ENCODE data around the gene PGS1.
A peak's percentile ranks its signal among the peaks of the same experiment; 100 is the strongest.
"Not testable (repeated sequence)": the region's sequence is repeated elsewhere in the genome, so short reads cannot be mapped to it uniquely, and the experiment has no call there.

PGS1 gene

DNA sequence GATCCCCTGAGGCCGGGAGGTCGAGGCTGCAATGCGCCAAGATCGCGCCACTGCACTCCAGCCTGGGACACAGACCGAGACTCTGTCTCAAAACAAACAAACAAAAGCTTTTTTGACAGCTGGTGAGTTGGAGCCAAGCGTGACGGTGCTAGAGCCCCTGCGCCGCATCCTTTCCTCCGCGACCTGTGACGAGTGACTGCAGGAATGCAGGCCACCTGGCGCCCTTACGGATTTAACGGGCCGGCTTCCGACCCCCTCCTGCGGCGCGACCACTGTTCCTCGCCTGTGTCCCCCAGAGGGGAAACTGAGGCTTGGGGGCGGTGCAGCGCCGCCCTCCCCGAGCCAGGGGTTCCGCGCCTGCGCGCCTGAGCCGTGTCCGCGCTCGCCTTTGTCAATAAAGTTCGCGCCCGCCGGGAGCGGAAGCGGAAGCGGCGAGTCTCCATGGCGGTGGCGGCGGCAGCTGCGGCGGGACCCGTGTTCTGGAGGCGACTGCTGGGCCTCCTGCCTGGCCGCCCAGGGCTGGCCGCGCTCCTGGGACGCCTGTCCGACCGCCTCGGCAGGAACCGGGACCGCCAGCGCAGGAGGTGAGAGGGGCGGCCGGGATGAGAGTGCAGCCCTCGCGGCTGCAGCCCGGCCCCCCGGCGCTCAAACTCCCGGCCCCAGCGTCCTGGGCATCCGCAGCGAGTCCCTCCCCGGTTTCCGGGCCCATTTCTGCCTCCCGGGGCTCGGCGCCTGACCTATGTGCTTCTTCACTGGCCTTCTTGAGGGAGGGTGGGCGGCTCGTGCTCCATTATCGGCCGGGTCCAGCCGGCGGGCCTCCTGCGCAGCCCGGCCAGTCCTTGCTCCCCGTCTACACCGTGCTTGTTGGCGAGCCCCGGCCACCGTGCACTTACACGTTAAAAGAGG is at the start of gene PGS1:
PGS1 (plus strand) TSS at position 425 of the 906 bp plus-strand sequence; CDS start at position 442, 17 bp downstream.
- peak within 1 kb of the TSS; percentile 94 for H3K27ac ChIP-seq
- no peak for DNase-seq (ENCODE audit: low read depth, low spot score)

GRCh38 chr17:78329263-78330059 is 49.0 kb upstream of the PGS1 start:
- peak overlapping the region; percentile 50 for H3K27ac ChIP-seq
- no peak for DNase-seq (ENCODE audit: low read depth, low spot score)

- no peak for DNase-seq (ENCODE audit: low read depth, low spot score)
- H3K27ac ChIP-seq = no peak overlapping the region
Observed at GRCh38 chr17:78330570-78331224, 47.8 kb upstream of the PGS1 start.

- DNase-seq (ENCODE audit: low read depth, low spot score); H3K27ac ChIP-seq: not testable (repeated sequence)
Observed at GRCh38 chr17:78331355-78331754, 47.1 kb upstream of the PGS1 start.

- DNase-seq (ENCODE audit: low read depth, low spot score) = no peak
- no peak overlapping the region for H3K27ac ChIP-seq
Observed at GRCh38 chr17:78332991-78333390, 45.5 kb upstream of the PGS1 start.

DNA sequence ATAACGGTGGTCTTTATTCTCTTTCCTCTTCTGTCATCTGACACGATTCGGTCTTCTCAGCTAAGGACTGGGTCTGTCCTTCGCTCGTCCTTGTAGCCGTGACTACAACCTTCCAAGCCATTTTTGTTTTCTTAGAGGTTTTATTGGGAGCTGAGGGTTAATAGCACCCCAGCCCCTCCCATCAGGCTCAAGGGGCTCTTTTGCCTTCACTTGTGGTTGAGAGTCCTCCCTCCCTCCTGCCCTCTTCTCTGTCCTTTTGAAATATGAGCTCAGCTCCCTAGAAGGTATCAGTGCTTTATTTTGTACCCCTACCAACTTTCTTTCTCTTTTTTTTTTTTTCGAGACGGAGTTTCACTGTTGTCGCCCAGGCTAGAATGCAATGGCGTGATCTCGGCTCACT is 43.2 kb upstream of the PGS1 start:
- DNase-seq (ENCODE audit: low read depth, low spot score) = no peak
- peak overlapping the region; percentile 70 for H3K27ac ChIP-seq

GRCh38 chr17:78337244-78338109 is 41.0 kb upstream of the PGS1 start:
- no peak for DNase-seq (ENCODE audit: low read depth, low spot score)

DNA sequence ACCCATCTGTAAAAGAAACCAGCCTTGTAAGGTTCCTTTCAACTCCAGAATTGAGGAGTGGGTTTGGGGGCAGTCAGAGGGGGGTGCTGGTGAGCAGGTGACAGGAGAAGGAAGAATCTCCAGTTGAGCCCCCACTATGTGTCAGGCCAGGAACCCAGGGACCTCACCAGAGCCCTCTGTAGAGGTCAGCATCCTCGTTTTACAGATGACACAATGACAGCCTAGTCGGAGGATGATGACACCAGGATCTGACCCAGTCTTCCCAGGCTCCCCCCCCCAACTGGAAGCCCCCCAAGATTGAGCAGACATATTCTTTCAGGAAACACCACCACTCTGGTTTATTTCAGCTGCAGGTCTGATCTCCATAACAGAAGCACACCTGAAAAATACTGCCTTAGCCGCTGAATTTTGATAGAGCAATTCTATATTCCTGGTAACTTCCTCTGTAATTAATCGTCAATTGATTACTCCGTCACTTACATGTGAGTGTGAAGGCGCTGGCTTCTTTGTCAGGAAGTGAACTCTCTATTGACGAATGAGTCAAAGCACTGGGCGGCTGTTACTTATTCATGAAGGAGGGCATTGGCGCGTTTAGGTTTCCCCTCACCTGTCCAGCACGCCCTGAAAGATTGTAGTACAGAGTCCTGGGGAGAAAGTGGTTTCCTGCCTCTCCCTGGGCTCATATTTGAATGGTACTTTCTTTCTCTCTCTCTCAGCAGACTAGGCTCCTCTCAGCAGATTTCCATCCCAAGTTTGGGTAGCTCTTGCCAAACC is 39.8 kb upstream of the PGS1 start:
- peak; percentile 85 for DNase-seq (ENCODE audit: low read depth, low spot score)

More at GRCh38 chr17:78337244-78338109, 41.0 kb upstream of the PGS1 start:
- H3K27ac ChIP-seq = no peak overlapping the region

DNA sequence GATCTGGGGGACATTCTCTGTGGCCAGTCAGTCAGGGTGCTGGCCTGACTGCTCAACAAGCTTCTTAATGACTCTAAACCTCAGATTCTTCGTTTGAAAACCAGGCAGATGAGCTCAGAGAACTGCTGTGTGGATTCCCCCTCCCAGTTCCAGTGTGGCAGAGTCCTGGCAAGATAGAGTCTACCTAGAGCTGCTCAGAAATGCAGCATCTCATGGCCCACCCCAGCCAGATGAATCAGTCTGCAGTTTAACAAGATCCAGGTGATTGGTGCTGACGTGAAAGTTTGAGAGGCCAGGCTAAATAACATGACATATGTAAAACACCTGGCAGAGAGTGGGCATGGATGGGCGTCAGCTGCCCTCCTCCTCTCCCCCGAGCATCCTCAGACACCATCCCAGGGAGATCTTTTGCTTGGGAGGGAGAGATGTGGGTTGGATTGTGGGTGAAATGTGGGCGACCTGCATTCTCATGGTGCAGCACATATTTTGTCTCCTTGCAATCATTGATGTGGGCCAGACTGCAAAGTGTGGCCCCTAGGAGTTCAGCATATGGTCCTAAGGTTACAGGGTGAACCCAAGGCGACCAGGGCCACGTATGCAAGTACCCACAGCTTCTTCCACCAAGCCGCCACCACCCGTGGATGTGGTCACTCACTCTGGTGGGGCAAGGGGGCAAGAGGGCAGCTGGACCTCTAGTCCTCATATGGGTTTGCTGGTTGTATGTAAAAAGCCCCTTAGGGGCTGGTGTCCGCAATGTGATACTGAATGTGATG is 38.1 kb upstream of the PGS1 start:
- H3K27ac ChIP-seq = peak overlapping the region; percentile 61
- DNase-seq (ENCODE audit: low read depth, low spot score) = no peak

More for the DNA sequence above, 39.8 kb upstream of the PGS1 start:
- H3K27ac ChIP-seq = peak overlapping the region; percentile 61

GRCh38 chr17:78341559-78342448 is 36.6 kb upstream of the PGS1 start:
- peak overlapping the region; percentile 88 for H3K27ac ChIP-seq
- no peak for DNase-seq (ENCODE audit: low read depth, low spot score)

DNA sequence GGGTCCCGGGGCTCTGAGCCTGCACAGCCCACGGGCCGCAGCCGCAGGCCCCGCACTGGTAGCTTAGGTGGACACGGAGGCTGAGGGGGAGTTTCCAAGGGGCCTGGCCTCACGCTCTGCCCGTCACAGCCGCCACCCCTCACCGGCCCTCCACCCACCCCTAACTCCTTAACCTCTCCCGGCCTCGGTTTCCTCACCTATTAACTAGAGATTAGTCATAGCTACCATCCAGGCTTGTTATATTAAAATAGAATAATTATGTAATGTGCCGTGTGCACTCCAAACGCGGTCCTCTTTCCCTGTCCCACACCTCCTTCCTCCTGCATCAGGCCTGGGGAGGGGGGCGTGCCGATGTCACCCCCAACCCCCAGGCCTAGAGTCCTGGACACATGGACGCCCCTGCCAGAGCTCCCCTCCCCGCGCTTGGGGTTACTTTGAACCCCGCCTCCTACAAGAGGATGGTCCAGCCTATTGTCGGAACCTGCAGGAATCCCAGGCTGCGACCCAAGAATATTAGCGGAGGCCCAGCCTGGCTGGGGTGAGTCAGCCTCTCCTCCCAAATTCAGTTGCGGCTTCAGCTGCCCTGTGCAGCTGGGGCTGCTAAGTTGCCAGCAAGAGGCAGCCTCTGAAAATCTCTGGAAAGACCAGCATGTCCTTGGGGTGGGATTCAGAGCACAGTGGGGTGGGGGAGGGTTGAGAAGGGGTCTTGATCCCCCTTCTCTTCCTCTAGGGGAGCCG is 35.8 kb upstream of the PGS1 start:
- DNase-seq (ENCODE audit: low read depth, low spot score) = no peak

GRCh38 chr17:78343187-78343542 is 35.3 kb upstream of the PGS1 start:
- no peak for DNase-seq (ENCODE audit: low read depth, low spot score)
- H3K27ac ChIP-seq = peak overlapping the region; percentile 88

More for the DNA sequence above, 35.8 kb upstream of the PGS1 start:
- peak overlapping the region; percentile 88 for H3K27ac ChIP-seq

DNA sequence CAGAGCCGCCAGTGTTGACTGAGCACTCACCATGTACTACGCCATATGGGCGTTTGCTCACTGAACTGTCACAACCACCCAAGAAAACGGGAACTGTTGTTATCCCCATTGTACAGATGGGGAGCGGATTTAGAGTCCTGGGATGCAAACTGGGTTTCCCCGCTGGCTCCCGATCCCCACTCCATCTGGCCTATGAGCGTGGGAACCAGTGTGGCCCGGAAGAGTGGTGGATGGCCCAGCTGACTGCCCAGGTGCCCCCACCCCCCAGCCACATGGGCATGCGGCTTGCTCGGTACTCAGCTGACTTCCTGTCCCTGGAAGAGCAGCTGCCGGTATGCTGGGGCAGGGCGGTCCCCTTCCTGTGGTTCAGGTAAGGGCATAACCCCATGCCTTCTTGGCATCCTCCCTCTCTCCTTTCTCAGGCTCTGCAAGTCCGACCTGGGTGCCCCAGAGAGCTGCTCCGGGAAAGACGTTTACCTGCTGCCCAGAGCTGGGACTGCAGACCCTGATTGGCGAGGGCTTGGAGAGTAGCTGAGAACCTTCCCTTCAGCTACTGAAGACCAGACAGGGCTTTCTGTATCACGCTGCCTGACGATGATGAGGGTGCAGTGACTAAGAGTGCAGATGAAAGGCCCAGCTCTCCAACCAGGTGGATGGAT is 34.8 kb upstream of the PGS1 start:
- H3K27ac ChIP-seq = peak overlapping the region; percentile 88
- DNase-seq (ENCODE audit: low read depth, low spot score) = no peak

- no peak for DNase-seq (ENCODE audit: low read depth, low spot score)
- H3K27ac ChIP-seq = no peak overlapping the region
Observed at GRCh38 chr17:78344666-78345065, 33.8 kb upstream of the PGS1 start.

DNA sequence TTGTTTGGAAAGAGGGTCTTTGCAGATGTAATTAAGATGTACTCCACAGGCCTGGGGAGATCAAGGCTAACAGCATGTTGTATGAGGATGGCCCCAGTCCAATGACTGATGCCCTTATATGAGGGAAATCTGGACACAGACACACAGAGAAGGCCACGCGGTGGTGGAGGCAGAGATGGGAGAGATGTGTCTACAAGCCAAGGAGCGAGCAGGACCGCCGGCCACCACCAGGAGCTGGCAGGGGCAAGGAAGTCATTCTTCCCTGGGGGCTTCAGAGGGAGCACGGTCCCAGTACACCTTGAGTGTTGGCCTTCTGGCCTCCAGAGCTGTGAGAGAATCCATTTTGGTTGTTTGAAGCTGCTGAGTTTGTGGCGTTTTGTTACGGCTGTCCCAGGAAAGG is 33.3 kb upstream of the PGS1 start:
- no peak for DNase-seq (ENCODE audit: low read depth, low spot score)
- no peak overlapping the region for H3K27ac ChIP-seq

All from epithelial cell of prostate (primary cell).